Uterus (tissue), 4 donors: ENCODE measurements around the gene CCM2L. TPM values are rescaled to one million over a fixed set of nuclear protein-coding genes. Genes with fewer than 3 reads are reported as not detected.

Source experiments
- DNase-seq, 2 donors: peaks; one replicate each; pipeline ENCODE4 v3.0.0-alpha.2; 2019 to 2020
- H3K27ac ChIP-seq, 2 donors: fragments of 200-600 bp; sonication (generic); 1 replicate in 1 of 2; 2 replicates in 1 of 2; pipeline ENCODE4 v1.5.1; 2016 to 2018
- H3K27me3 ChIP-seq, 2 donors: fragments of 200-600 bp; sonication (generic); one replicate each; pipeline ENCODE4 v1.5.1; 2018 to 2019; ENCODE audit warnings: control low read depth in 1 of 2
- H3K36me3 ChIP-seq, 2 donors: fragments of 200-600 bp; sonication (generic); one replicate each; pipeline ENCODE4 v1.5.1; 2019; ENCODE audit warnings: control low read depth in 1 of 2
- H3K4me1 ChIP-seq, 2 donors: fragments of 200-600 bp; sonication (generic); one replicate each; pipeline ENCODE4 v1.5.1; 2018 to 2019; ENCODE audit warnings: control low read depth in 1 of 2
- H3K4me3 ChIP-seq, 2 donors: fragments of 200-600 bp; sonication (generic); 1 replicate in 1 of 2; 2 replicates in 1 of 2; pipeline ENCODE4 v1.5.1; 2018 to 2019; ENCODE audit warnings: mild to moderate bottlenecking in 1 of 2
- H3K9me3 ChIP-seq, 2 donors: fragments of 200-600 bp; sonication (generic); one replicate each; pipeline ENCODE4 v1.5.1; 2019; ENCODE audit warnings: control low read depth in 1 of 2
- POLR2A ChIP-seq, 2 donors: fragments of 450-650 bp; IDR thresholded peaks; one replicate each; pipeline ENCODE4 v1.6.1; 2016; ENCODE audit warnings: antibody characterized with exemption in 2 of 2, mild to moderate bottlenecking in 1 of 2, moderate library complexity in 1 of 2
- intact Hi-C: fragments of 100-400 bp; cut with DNase I; formaldehyde crosslinking; loops from one replicate; pipeline ENCODE4 v1.15.1; 2023; ENCODE audit warnings: low total_unique reads
- total RNA-seq, 4 donors: library from RNA; depleted of rRNA in 3 of 4; stranded (reverse); fragments of >200 nt in 3 of 4; gene quantifications; one replicate each; pipeline versions ENCODE4 v1.1.0 to v1.2.4, GENCODE V29; 2014 to 2023
- TF ChIP-seq, protein P1 (sequence below), 4 experiments: fragments of 200-600 bp in 2 of 4; fragments of 450-650 bp in 2 of 4; sonication (generic) in 2 of 4; IDR thresholded peaks; one replicate each; pipeline ENCODE4 v1.5.1; 2016 to 2019; ENCODE audit warnings: antibody characterized with exemption in 4 of 4, mild to moderate bottlenecking in 2 of 4, moderate library complexity in 1 of 4
- donor health status: DM: yes; HTN: yes; CAD: no.

The CCM2L gene
- total RNA-seq, 4 donors from 2014 or later = 3.5 to 21.9 (median 10.0) TPM

GRCh38 chr20:31968291-31969126, 41.7 kb upstream of the CCM2L start:
- intact Hi-C loops = no loop called here
- H3K4me3 ChIP-seq = no peak overlapping the region
- peak; percentile 30 to 64 for DNase-seq
- H3K9me3 ChIP-seq = no peaks in the 10 kb centered on the region
- no peaks in the 10 kb centered on the region for H3K36me3 ChIP-seq
- H3K27me3 ChIP-seq = peaks cover 0 to 8% of the 10 kb centered on the region in 2 donors
- H3K4me1 ChIP-seq = no peaks in the 10 kb centered on the region
- no peak overlapping the region for H3K27ac ChIP-seq
- no peak for TF ChIP-seq POLR2A (IDR thresholded peaks at IDR 0.05)
- TF ChIP-seq, protein P1, sequence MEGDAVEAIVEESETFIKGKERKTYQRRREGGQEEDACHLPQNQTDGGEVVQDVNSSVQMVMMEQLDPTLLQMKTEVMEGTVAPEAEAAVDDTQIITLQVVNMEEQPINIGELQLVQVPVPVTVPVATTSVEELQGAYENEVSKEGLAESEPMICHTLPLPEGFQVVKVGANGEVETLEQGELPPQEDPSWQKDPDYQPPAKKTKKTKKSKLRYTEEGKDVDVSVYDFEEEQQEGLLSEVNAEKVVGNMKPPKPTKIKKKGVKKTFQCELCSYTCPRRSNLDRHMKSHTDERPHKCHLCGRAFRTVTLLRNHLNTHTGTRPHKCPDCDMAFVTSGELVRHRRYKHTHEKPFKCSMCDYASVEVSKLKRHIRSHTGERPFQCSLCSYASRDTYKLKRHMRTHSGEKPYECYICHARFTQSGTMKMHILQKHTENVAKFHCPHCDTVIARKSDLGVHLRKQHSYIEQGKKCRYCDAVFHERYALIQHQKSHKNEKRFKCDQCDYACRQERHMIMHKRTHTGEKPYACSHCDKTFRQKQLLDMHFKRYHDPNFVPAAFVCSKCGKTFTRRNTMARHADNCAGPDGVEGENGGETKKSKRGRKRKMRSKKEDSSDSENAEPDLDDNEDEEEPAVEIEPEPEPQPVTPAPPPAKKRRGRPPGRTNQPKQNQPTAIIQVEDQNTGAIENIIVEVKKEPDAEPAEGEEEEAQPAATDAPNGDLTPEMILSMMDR (IDR thresholded peaks at IDR 0.05) = no peak

- Histone ChIP-seq H3K27me3 (peaks cover 0 to 8% of the 10 kb centered on the region in 2 donors), H3K9me3 (no peaks in the 10 kb centered on the region), H3K27ac (no peak overlapping the region), H3K4me3 (no peak overlapping the region), H3K4me1 (no peaks in the 10 kb centered on the region), H3K36me3 (no peaks in the 10 kb centered on the region)
- DNase-seq = no peak
- TF ChIP-seq, protein P1 (IDR thresholded peaks at IDR 0.05) = no peak
- no peak for TF ChIP-seq POLR2A (IDR thresholded peaks at IDR 0.05)
- intact Hi-C loops = no loop called here
These were observed 40.2 kb upstream of the CCM2L start for GRCh38 chr20:31969991-31970390.

DNA sequence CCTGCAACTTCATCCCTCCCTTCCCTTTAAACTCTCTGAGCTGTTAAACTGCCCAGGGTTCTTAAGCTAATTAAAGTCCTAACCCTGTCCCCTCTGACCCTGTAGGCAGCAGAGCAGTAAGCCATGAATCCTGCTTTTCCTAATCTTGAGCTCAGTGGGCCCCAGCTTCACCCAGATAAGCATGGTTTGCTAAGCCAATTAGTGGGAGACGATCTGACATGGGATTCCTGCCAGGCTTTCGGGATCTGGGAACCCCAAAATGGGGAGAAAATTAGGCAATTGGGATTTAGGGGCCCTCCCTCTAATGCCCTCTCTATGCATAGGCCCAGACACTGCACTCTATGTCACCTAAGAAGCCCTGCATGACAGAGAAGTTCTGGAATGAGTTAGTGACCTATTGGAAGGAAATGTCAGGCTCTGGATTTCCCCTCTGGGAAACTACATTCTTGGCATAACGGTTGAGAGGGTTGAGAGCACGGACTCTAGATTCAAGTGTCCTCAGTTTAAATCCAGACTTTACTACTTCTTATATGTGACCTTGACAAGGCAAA, 37.7 kb upstream of the CCM2L start:
- Histone ChIP-seq H3K9me3 (no peaks in the 10 kb centered on the region), H3K4me1 (no peaks in the 10 kb centered on the region), H3K27ac (no peak overlapping the region), H3K27me3 (peaks cover 0 to 4% of the 10 kb centered on the region in 2 donors), H3K36me3 (no peaks in the 10 kb centered on the region), H3K4me3 (no peak overlapping the region)
- TF ChIP-seq, protein P1 (IDR thresholded peaks at IDR 0.05) = no peak
- no peak for TF ChIP-seq POLR2A (IDR thresholded peaks at IDR 0.05)
- no peak for DNase-seq
- intact Hi-C loops = no loop called here

DNA sequence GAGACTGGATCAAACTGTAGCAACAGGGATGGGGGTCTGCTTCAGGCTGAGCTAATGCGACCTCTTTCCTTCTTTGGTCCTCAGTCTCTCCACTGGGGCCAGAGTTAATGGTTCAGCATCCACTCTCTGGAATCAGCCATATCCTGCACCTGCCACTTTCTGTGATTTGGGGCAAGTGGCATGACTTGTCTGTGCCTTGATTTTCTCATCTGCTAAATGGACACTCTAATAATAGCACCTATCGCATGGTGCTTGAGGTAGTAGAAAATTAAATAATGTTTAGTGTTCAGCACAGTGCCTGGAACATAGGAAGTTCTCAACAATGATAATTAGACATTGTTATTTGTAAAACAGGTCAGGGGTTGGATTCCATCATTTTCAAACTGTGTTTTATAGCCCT, 35.9 kb upstream of the CCM2L start:
- Histone ChIP-seq H3K4me3 (no peak overlapping the region), H3K27ac (no peak overlapping the region), H3K27me3 (no peaks in the 10 kb centered on the region), H3K36me3 (no peaks in the 10 kb centered on the region), H3K9me3 (no peaks in the 10 kb centered on the region), H3K4me1 (no peaks in the 10 kb centered on the region)
- intact Hi-C loops = no loop called here
- DNase-seq = no peak
- TF ChIP-seq, protein P1 (IDR thresholded peaks at IDR 0.05) = no peak
- no peak for TF ChIP-seq POLR2A (IDR thresholded peaks at IDR 0.05)

DNA sequence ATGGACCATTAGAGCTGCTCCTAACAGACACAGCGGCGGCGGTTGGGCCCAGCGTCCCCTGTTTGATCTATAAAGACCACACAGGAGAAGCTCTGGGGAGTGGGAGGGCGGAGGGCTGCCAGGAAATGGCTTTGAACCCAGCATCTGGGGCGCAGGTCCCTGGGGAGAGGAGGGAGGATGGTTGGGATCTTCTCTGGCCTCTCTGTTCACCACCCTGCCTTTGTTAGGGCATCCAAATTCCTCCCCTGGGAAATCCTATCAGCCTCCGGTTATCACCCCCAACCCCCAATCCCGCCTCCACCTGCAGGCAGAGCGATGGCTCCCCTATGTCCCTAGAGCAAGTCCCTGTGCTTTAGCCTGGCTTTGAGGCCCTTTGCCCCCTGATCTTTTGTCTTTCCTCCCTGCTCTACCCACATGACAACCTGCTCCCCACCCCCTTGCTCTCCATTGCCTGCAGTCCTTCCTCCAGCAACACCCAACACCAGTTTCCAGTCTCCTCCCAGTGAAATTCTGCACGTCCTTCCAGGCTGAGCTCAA, 35.2 kb upstream of the CCM2L start:
- Histone ChIP-seq H3K4me1 (no peaks in the 10 kb centered on the region), H3K27me3 (no peaks in the 10 kb centered on the region), H3K27ac (no peak overlapping the region), H3K4me3 (no peak overlapping the region), H3K9me3 (no peaks in the 10 kb centered on the region), H3K36me3 (no peaks in the 10 kb centered on the region)
- intact Hi-C loops = no loop called here
- no peak for TF ChIP-seq POLR2A (IDR thresholded peaks at IDR 0.05)
- TF ChIP-seq, protein P1 (IDR thresholded peaks at IDR 0.05) = no peak
- no peak for DNase-seq
